Duodenal mucosa (tissue), 2 donors: ENCODE measurements around the gene LAMA4.
"Not testable (repeated sequence)": the region's sequence is repeated elsewhere in the genome, so short reads cannot be mapped to it uniquely, and the experiment has no call there.

Source experiments
- H3K27ac ChIP-seq: one replicate; pipeline ENCODE4 v1.7.0; 2013; ENCODE audit warnings: low read depth, low read length
- H3K27me3 ChIP-seq, 2 donors: one replicate each; pipeline ENCODE4 v1.7.0; 2013; ENCODE audit warnings: low read length in 2 of 2, control low read depth in 1 of 2; ENCODE audit not compliant: insufficient read depth in 2 of 2, control insufficient read depth in 1 of 2
- H3K36me3 ChIP-seq, 2 donors: one replicate each; pipeline ENCODE4 v1.7.0; 2013; ENCODE audit warnings: low read length in 2 of 2, control low read depth in 1 of 2; ENCODE audit not compliant: insufficient read depth in 2 of 2, control insufficient read depth in 1 of 2
- H3K4me1 ChIP-seq, 2 donors: one replicate each; pipeline ENCODE4 v1.7.0; 2013; ENCODE audit warnings: low read length in 2 of 2, control low read depth in 1 of 2; ENCODE audit not compliant: insufficient read depth in 2 of 2, control insufficient read depth in 1 of 2
- H3K4me3 ChIP-seq, 2 donors: one replicate each; pipeline ENCODE4 v1.7.0; 2013; ENCODE audit warnings: low read length in 2 of 2, low read depth in 1 of 2
- H3K9ac ChIP-seq, 2 donors: one replicate each; pipeline ENCODE4 v1.7.0; 2013; ENCODE audit warnings: low read length in 2 of 2, low read depth in 1 of 2
- H3K9me3 ChIP-seq, 2 donors: one replicate each; pipeline ENCODE4 v1.7.0; 2013; ENCODE audit warnings: low read length in 2 of 2, control low read depth in 1 of 2; ENCODE audit not compliant: control insufficient read depth in 1 of 2

The LAMA4 gene

GRCh38 chr6:112203577-112204349 is 50.6 kb downstream of the LAMA4 start:
- H3K9me3 ChIP-seq = no peaks in the 10 kb centered on the region
- H3K27me3 ChIP-seq = no peaks in the 10 kb centered on the region
- no peak overlapping the region for H3K4me3 ChIP-seq
- H3K4me1 ChIP-seq = peaks cover 0 to 4% of the 10 kb centered on the region in 2 donors
- no peak overlapping the region for H3K27ac ChIP-seq
- no peaks in the 10 kb centered on the region for H3K36me3 ChIP-seq
- no peak overlapping the region for H3K9ac ChIP-seq

GRCh38 chr6:112202639-112203341 is 51.6 kb downstream of the LAMA4 start:
- peaks cover 0 to 4% of the 10 kb centered on the region in 2 donors for H3K4me1 ChIP-seq
- no peak overlapping the region for H3K4me3 ChIP-seq
- H3K9ac ChIP-seq = no peak overlapping the region
- no peaks in the 10 kb centered on the region for H3K27me3 ChIP-seq
- H3K36me3 ChIP-seq = no peaks in the 10 kb centered on the region
- H3K9me3 ChIP-seq = no peaks in the 10 kb centered on the region
- no peak overlapping the region for H3K27ac ChIP-seq

DNA sequence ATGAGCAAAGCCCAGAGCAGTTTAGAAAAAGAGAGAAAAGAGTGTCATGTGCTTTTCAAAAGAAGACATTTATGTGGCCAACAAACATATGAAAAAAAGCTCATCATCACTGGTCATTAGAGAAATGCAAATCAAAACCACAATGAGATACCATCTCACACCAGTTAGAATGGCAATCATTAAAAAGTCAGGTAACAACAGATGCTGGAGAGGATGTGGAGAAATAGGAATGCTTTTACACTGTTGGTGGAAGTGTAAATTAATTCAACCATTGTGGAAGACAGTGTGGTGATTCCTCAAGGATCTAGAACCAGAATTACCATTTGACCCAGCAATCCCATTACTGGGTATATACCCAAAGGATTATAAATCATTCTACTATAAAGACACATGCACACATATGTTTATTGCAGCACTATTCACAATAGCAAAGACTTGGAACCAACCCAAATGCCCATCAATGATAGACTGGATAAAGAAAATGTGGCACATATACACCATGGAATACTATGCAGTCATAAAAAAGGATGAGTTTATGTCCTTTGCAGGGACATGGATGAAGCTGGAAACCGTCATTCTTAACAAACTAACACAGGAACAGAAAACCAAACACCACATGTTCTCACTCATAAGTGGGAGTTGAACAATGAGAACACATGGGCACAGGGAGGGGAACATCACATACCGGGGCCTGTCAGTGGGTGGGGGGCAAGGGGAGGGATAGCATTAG is 54.0 kb downstream of the LAMA4 start:
- not testable (repeated sequence) for H3K36me3 ChIP-seq, H3K27ac ChIP-seq, H3K4me1 ChIP-seq, H3K9ac ChIP-seq, H3K27me3 ChIP-seq, H3K4me3 ChIP-seq, H3K9me3 ChIP-seq

DNA sequence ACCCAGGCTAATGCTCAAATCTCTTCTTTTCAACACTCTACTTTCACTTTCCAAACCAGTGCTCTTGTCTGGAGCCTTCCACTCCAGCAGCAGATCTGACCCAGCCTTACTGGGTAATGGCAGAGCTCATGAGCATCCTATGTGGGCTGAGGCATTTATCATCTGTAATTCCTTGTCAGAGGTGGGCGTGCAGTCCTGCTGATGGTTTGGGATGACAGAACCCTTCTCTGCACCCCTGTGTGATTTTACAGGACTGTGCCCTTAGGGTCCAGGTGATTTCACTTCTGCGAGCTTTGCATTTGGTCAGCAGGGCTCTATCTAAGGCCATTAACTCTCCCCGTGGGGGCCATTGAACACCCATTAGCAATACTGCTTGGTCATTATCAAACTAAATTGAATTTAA is 55.4 kb downstream of the LAMA4 start:
- no peaks in the 10 kb centered on the region for H3K36me3 ChIP-seq
- H3K9ac ChIP-seq = no peak overlapping the region
- H3K4me3 ChIP-seq = no peak overlapping the region
- no peaks in the 10 kb centered on the region for H3K27me3 ChIP-seq
- peaks cover 0 to 4% of the 10 kb centered on the region in 2 donors for H3K4me1 ChIP-seq
- no peaks in the 10 kb centered on the region for H3K9me3 ChIP-seq
- no peak overlapping the region for H3K27ac ChIP-seq

- Histone ChIP-seq H3K4me1 (peaks cover 0 to 4% of the 10 kb centered on the region in 2 donors), H3K9me3 (no peaks in the 10 kb centered on the region), H3K9ac (no peak overlapping the region), H3K27me3 (no peaks in the 10 kb centered on the region), H3K27ac (no peak overlapping the region), H3K4me3 (no peak overlapping the region), H3K36me3 (no peaks in the 10 kb centered on the region)
These were observed 55.8 kb downstream of the LAMA4 start for GRCh38 chr6:112198582-112198981.

DNA sequence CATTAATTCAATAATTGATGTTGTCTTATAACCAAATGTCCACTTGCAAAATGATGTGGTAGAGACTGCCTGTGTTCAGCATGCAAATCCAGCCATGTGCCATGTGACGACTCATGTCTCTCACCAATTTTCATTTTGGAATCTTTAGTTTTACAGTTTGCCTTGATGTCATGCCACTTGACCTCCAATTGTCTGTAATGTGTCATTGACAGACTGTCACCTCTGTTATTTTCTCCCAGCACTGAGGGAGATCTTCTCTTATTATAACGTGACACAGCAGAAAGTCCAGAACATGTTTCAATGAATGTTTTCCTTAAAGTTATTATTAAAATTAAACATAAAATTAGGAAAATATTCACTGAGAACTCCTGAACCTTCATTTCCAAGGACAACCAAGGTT is 56.7 kb downstream of the LAMA4 start:
- Histone ChIP-seq H3K27ac (no peak overlapping the region), H3K9ac (no peak overlapping the region), H3K4me3 (no peak overlapping the region), H3K9me3 (no peaks in the 10 kb centered on the region), H3K36me3 (no peaks in the 10 kb centered on the region), H3K27me3 (no peaks in the 10 kb centered on the region), H3K4me1 (no peaks in the 10 kb centered on the region)

- H3K4me1 ChIP-seq = no peaks in the 10 kb centered on the region
- no peaks in the 10 kb centered on the region for H3K27me3 ChIP-seq
- H3K36me3 ChIP-seq = no peaks in the 10 kb centered on the region
- H3K9ac ChIP-seq = no peak overlapping the region
- H3K4me3 ChIP-seq = no peak overlapping the region
- no peak overlapping the region for H3K27ac ChIP-seq
- no peaks in the 10 kb centered on the region for H3K9me3 ChIP-seq
These were observed 58.1 kb downstream of the LAMA4 start for GRCh38 chr6:112196306-112196705.

- Histone ChIP-seq H3K9me3 (no peaks in the 10 kb centered on the region), H3K4me1 (no peaks in the 10 kb centered on the region), H3K27ac (no peak overlapping the region), H3K4me3 (no peak overlapping the region), H3K27me3 (no peaks in the 10 kb centered on the region), H3K9ac (no peak overlapping the region), H3K36me3 (no peaks in the 10 kb centered on the region)
These were observed 59.2 kb downstream of the LAMA4 start for GRCh38 chr6:112195166-112195565.

GRCh38 chr6:112194511-112194910 is 59.9 kb downstream of the LAMA4 start:
- H3K9ac ChIP-seq = no peak overlapping the region
- no peaks in the 10 kb centered on the region for H3K27me3 ChIP-seq
- H3K36me3 ChIP-seq = no peaks in the 10 kb centered on the region
- no peak overlapping the region for H3K4me3 ChIP-seq
- no peak overlapping the region for H3K27ac ChIP-seq
- H3K9me3 ChIP-seq = no peaks in the 10 kb centered on the region
- H3K4me1 ChIP-seq = no peaks in the 10 kb centered on the region

DNA sequence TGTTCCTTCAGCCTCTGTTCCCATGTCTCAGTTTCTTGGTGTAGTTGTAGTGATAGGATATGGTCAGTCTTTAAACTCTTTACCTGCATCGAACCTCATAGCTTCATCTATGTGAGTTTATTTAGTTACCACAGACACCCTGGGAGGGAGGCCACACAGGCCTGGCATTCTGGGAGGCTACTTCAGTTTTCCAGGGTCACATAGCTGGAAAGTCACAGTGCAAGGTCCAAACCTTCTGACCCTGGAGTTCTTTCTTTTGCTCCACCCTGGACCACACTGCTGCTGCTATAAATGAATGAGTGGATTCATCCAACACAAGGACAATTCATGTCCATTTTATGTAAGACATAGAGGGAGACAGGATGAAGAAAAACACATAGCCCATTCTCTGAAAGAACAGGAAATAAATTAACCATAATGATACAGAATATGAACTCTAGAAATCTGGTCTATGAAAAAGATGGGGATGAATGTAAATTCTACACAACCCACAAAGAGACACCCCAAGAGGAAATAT is 60.8 kb downstream of the LAMA4 start:
- no peak overlapping the region for H3K9ac ChIP-seq
- no peaks in the 10 kb centered on the region for H3K9me3 ChIP-seq
- no peaks in the 10 kb centered on the region for H3K4me1 ChIP-seq
- H3K27me3 ChIP-seq = no peaks in the 10 kb centered on the region
- no peak overlapping the region for H3K27ac ChIP-seq
- H3K36me3 ChIP-seq = peaks cover 0 to 2% of the 10 kb centered on the region in 2 donors
- no peak overlapping the region for H3K4me3 ChIP-seq
